IMR-90 (cell line): ENCODE measurements around the gene MYCT1. TPM values are rescaled to one million over a fixed set of nuclear protein-coding genes. Genes with fewer than 3 reads are reported as not detected.

Source experiments
- ATAC-seq: fragments of 200-7000 bp; cut with Tn5 transposase; 2 replicates; pipeline ENCODE4 v1.9.1; 2020; ENCODE audit warnings: low read depth, mild to moderate bottlenecking, moderate library complexity
- BruUV-seq: library from RNA; stranded (reverse); fragments of 400-500 nt; replicated peaks from 2 replicates; lab custom pipeline; 2021; lab: Mats Ljungman, UMichigan
- CTCF ChIA-PET: fragments of 300-600 bp; formaldehyde crosslinking; extraction: SDS; loops from one replicate; lab custom pipeline; 2021; ENCODE audit warnings: antibody characterized with exemption; lab: Yijun Ruan, JAX
- POLR2A ChIA-PET: fragments of 300-600 bp; sonication (Branson Sonifier 250); formaldehyde crosslinking; loops from one replicate; lab custom pipeline; 2022; ENCODE audit warnings: antibody characterized with exemption; ENCODE audit not compliant: unreplicated experiment; lab: Charles Lee
- DNase-seq: peaks from one replicate; pipeline ENCODE4 v3.0.0; 2013
- H2AFZ ChIP-seq: replicated peaks from 2 replicates; pipeline ENCODE3; 2013; ENCODE audit warnings: low read length, mild to moderate bottlenecking; ENCODE audit not compliant: poor library complexity
- H2AK5ac ChIP-seq: 2 replicates; pipeline ENCODE4 v1.6.1; 2013; ENCODE audit warnings: low read depth, low read length, inconsistent platforms
- H2AK9ac ChIP-seq: replicated peaks from 2 replicates; pipeline ENCODE3; 2013; ENCODE audit warnings: mild to moderate bottlenecking, low read depth, low read length, moderate library complexity; ENCODE audit not compliant: poor library complexity
- H2BK120ac ChIP-seq: 2 replicates; pipeline ENCODE4 v1.6.1; 2013; ENCODE audit warnings: low read depth, low read length, inconsistent platforms
- H2BK15ac ChIP-seq: 3 replicates; pipeline ENCODE4 v1.6.1; 2013; ENCODE audit warnings: low read depth, low read length, inconsistent platforms
- H2BK20ac ChIP-seq: 2 replicates; pipeline ENCODE4 v1.6.1; 2013; ENCODE audit warnings: low read depth, mild to moderate bottlenecking, inconsistent platforms, low read length, moderate library complexity
- H2BK5ac ChIP-seq: 2 replicates; pipeline ENCODE4 v1.6.1; 2013; ENCODE audit warnings: mild to moderate bottlenecking, low read depth, low read length, inconsistent platforms; ENCODE audit not compliant: poor library complexity, severe bottlenecking
- H3K14ac ChIP-seq: replicated peaks from 2 replicates; pipeline ENCODE4 v1.6.1; 2013; ENCODE audit warnings: low read depth, low read length, inconsistent platforms
- H3K18ac ChIP-seq: 2 replicates; pipeline ENCODE4 v1.6.1; 2013; ENCODE audit warnings: low read depth, low read length, control low read depth
- H3K23ac ChIP-seq: 2 replicates; pipeline ENCODE4 v1.6.1; 2013; ENCODE audit warnings: low read depth, low read length, inconsistent platforms
- H3K27ac ChIP-seq: 2 replicates; pipeline ENCODE4 v1.5.1; 2013; ENCODE audit warnings: mild to moderate bottlenecking, control low read depth, low read length; ENCODE audit not compliant: insufficient read depth
- H3K27me3 ChIP-seq: 2 replicates; pipeline ENCODE4 v1.6.1; 2013; ENCODE audit warnings: low read length; ENCODE audit not compliant: control insufficient read depth, insufficient read depth
- H3K36me3 ChIP-seq: 2 replicates; pipeline ENCODE4 v1.6.1; 2013; ENCODE audit warnings: low read length, mixed read lengths; ENCODE audit not compliant: control insufficient read depth, insufficient read depth
- H3K4ac ChIP-seq: 2 replicates; pipeline ENCODE4 v1.6.1; 2013; ENCODE audit warnings: low read depth, low read length, inconsistent platforms
- H3K4me1 ChIP-seq: 2 replicates; pipeline ENCODE4 v1.6.1; 2013; ENCODE audit warnings: low read length, mixed read lengths; ENCODE audit not compliant: control insufficient read depth, insufficient read depth
- H3K4me2 ChIP-seq: 2 replicates; pipeline ENCODE4 v1.6.1; 2013; ENCODE audit warnings: low read depth, mild to moderate bottlenecking, control low read depth, low read length, moderate library complexity
- H3K4me3 ChIP-seq: 2 replicates; pipeline ENCODE4 v1.5.1; 2013; ENCODE audit warnings: low read depth, mild to moderate bottlenecking, control low read depth, low read length, moderate library complexity; ENCODE audit not compliant: insufficient read depth
- H3K56ac ChIP-seq: 2 replicates; pipeline ENCODE4 v1.6.1; 2013; ENCODE audit warnings: low read length, inconsistent platforms; ENCODE audit not compliant: insufficient read depth; ENCODE audit errors: extremely low read depth
- H3K79me1 ChIP-seq, 2 experiments: 2 replicates each; pipeline ENCODE4 v1.6.1; 2013; ENCODE audit warnings: low read length in 2 of 2, inconsistent platforms in 1 of 2, low read depth in 1 of 2
- H3K9ac ChIP-seq: 2 replicates; pipeline ENCODE4 v1.6.1; 2013; ENCODE audit warnings: low read depth, low read length, control low read depth
- H3K9me1 ChIP-seq: 2 replicates; pipeline ENCODE4 v1.6.1; 2013; ENCODE audit warnings: low read length, inconsistent platforms; ENCODE audit not compliant: insufficient read depth
- H3K9me3 ChIP-seq: 2 replicates; pipeline ENCODE4 v1.6.1; 2013; ENCODE audit warnings: low read length; ENCODE audit not compliant: control insufficient read depth, insufficient read depth
- H4K20me1 ChIP-seq: 2 replicates; pipeline ENCODE4 v1.6.1; 2013; ENCODE audit warnings: low read length, inconsistent platforms; ENCODE audit not compliant: insufficient read depth
- H4K5ac ChIP-seq: 2 replicates; pipeline ENCODE4 v1.6.1; 2013; ENCODE audit warnings: mild to moderate bottlenecking, low read depth, low read length, control low read depth
- H4K8ac ChIP-seq, 2 experiments: 2 replicates each; pipeline ENCODE4 v1.6.1; 2013; ENCODE audit warnings: low read depth in 2 of 2, low read length in 2 of 2, control low read depth in 1 of 2, inconsistent platforms in 1 of 2
- H4K91ac ChIP-seq: 2 replicates; pipeline ENCODE4 v1.6.1; 2013; ENCODE audit warnings: low read depth, low read length, inconsistent platforms; ENCODE audit not compliant: insufficient read depth
- BHLHE40 ChIP-seq: fragments of 150-350 bp; IDR thresholded peaks from 2 replicates; pipeline ENCODE4 v1.6.1; 2016; ENCODE audit warnings: mild to moderate bottlenecking, low read depth, low read length
- CEBPB ChIP-seq: IDR thresholded peaks from 2 replicates; pipeline ENCODE4 v1.6.1; 2012; ENCODE audit warnings: low read depth, low read length, improper control_type of control experiment
- CHD1 ChIP-seq: IDR thresholded peaks from 2 replicates; pipeline ENCODE4 v1.6.1; 2012; ENCODE audit warnings: low read depth, low read length, improper control_type of control experiment
- FOS ChIP-seq: fragments of 150-350 bp; IDR thresholded peaks from 2 replicates; pipeline ENCODE4 v1.6.1; 2016; ENCODE audit warnings: low read depth, low read length
- MAFK ChIP-seq: IDR thresholded peaks from 2 replicates; pipeline ENCODE4 v1.6.1; 2012; ENCODE audit warnings: low read depth, low read length, improper control_type of control experiment
- MAZ ChIP-seq: IDR thresholded peaks from 2 replicates; pipeline ENCODE4 v1.6.1; 2012; ENCODE audit warnings: low read depth, mild to moderate bottlenecking, low read length, improper control_type of control experiment, moderate library complexity, borderline replicate concordance
- MXI1 ChIP-seq: IDR thresholded peaks from 2 replicates; pipeline ENCODE4 v1.6.1; 2012; ENCODE audit warnings: low read depth, mild to moderate bottlenecking, low read length, moderate library complexity, borderline replicate concordance
- NFE2L2 ChIP-seq: fragments of 150-350 bp; IDR thresholded peaks from 2 replicates; pipeline ENCODE4 v1.6.1; 2016; ENCODE audit warnings: low read depth, mild to moderate bottlenecking, low read length
- POLR2A ChIP-seq: IDR thresholded peaks from 2 replicates; pipeline ENCODE4 v1.6.1; 2012; ENCODE audit warnings: mild to moderate bottlenecking, low read depth, low read length
- RAD21 ChIP-seq: IDR thresholded peaks from 2 replicates; pipeline ENCODE4 v1.6.1; 2012; ENCODE audit warnings: low read length, improper control_type of control experiment
- RCOR1 ChIP-seq: IDR thresholded peaks from 2 replicates; pipeline ENCODE4 v1.6.1; 2012; ENCODE audit warnings: mild to moderate bottlenecking, low read length, improper control_type of control experiment; ENCODE audit not compliant: insufficient replicate concordance
- RFX5 ChIP-seq: IDR thresholded peaks from 2 replicates; pipeline ENCODE4 v1.8.0; 2012; ENCODE audit warnings: low read depth, mild to moderate bottlenecking, low read length, moderate library complexity
- SMC3 ChIP-seq: fragments of 150-350 bp; IDR thresholded peaks from 2 replicates; pipeline ENCODE4 v1.6.1; 2016; ENCODE audit warnings: low read depth, mild to moderate bottlenecking, antibody characterized with exemption, low read length, moderate library complexity
- WGBS, 2 experiments: methylation state at CpG; one replicate each; pipeline versions ENCODE4 v1.1.5 to v1.1.7; 2013; ENCODE audit warnings: missing lambda C conversion rate in 2 of 2; ENCODE audit not compliant: insufficient read length in 1 of 2; ENCODE audit errors: extremely low coverage in 2 of 2; 5-methylcytosine and 5-hydroxymethylcytosine counted together
- dilution Hi-C: fragments of 300-500 bp; cut with HindIII; formaldehyde crosslinking; loops from one replicate; pipeline ENCODE4 v1.14.3; 2018; ENCODE audit warnings: low sequenced_read_pairs; ENCODE audit not compliant: unreplicated experiment
- in situ Hi-C: fragments of 300-500 bp; cut with MboI; formaldehyde crosslinking; loops from 3 replicates; pipeline ENCODE4 v1.14.3; 2019; ENCODE audit warnings: low sequenced_read_pairs, inconsistent platforms, mixed read lengths
- intact Hi-C: fragments of 100-400 bp; cut with micrococcal nuclease; formaldehyde crosslinking; loops from 2 replicates; pipeline ENCODE4 v1.10.0; 2022
- polyA plus RNA-seq, 3 experiments: library from polyadenylated mRNA; depleted of rRNA; stranded (reverse); fragments of >200 nt; gene quantifications; 2 replicates each; pipeline ENCODE4 v1.2.3, GENCODE V29; 2012; ENCODE audit warnings: low replicate concordance in 1 of 3
- total RNA-seq: library from RNA; depleted of rRNA; stranded (reverse); fragments of >200 nt; gene quantifications from 2 replicates; pipeline ENCODE4 v1.2.3, GENCODE V29; 2012
- TF ChIP-seq, protein P1 (sequence below): fragments of 150-350 bp; IDR thresholded peaks from 2 replicates; pipeline ENCODE4 v1.6.1; 2017; ENCODE audit warnings: mild to moderate bottlenecking, antibody characterized with exemption, low read length, low read depth
- TF ChIP-seq, protein P2 (sequence below): conservative IDR thresholded peaks from 2 replicates; pipeline ENCODE4 v1.5.1; 2012; ENCODE audit warnings: mild to moderate bottlenecking, low read depth, low read length, improper control_type of control experiment
- TF ChIP-seq, protein P3 (sequence below): fragments of 150-350 bp; IDR thresholded peaks from 2 replicates; pipeline ENCODE4 v1.6.1; 2016; ENCODE audit warnings: low read depth, mild to moderate bottlenecking, low read length, moderate library complexity, borderline replicate concordance

MYCT1 gene
- total and polyA plus RNA-seq, 2 of the 4 experiments (the other 2 are of a cell fraction), result 0.89 to 0.90 TPM

DNA sequence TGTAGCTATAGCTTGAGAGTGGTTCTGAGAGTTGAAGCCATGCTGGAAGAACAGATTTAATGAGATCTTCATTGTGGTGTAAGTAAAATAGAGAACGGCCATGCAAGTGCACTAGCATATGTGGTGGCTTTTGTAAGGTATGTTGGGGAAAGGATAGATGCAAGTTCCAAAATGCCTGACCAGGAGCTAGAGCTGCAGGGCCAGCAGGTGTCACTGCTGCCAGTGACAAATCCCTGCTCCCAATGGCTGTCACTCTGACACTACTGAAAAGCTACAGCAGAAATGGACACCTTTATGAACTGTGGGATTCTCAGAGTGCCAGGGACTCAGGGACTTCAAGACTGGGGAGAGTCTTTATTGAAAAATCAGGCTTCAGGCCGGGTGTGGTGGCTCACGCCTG lies 29.8 kb downstream of the MYCT1 start:
- no peak overlapping the region for H3K9ac ChIP-seq
- H2BK15ac ChIP-seq, result no peak overlapping the region
- no peak for DNase-seq
- no peak overlapping the region for H3K14ac ChIP-seq
- H3K18ac ChIP-seq, result no peak overlapping the region
- no peaks in the 10 kb centered on the region for H3K27me3 ChIP-seq
- ChIA-PET POLR2A (no interaction called here), CTCF (no interaction called here)
- H4K91ac ChIP-seq, result no peak overlapping the region
- no peaks in the 10 kb centered on the region for H3K36me3 ChIP-seq
- dilution Hi-C loops, result no loop called here
- H3K4me1 ChIP-seq, result peaks cover 1% of the 10 kb centered on the region; the same call in 1 of the 2 replicates
- H2AK5ac ChIP-seq, result no peak overlapping the region
- H4K5ac ChIP-seq, result no peak overlapping the region
- 64% methylated on average over 1 of the region's 3 CpGs; no CpG with 5 or more reads in 1 of the 2 experiments for WGBS, 2 experiments
- no TSS peak for BruUV-seq
- H2BK5ac ChIP-seq, result no peak overlapping the region
- H3K9me1 ChIP-seq, result no peaks in the 10 kb centered on the region
- no peak overlapping the region for H2AK9ac ChIP-seq
- H3K56ac ChIP-seq, result no peak overlapping the region
- H3K23ac ChIP-seq, result no peak overlapping the region
- H2AFZ ChIP-seq, result no peak overlapping the region
- no peak overlapping the region for H2BK20ac ChIP-seq
- H3K4me3 ChIP-seq, result no peak overlapping the region
- H2BK120ac ChIP-seq, result no peak overlapping the region
- no peak overlapping the region for H3K4me2 ChIP-seq
- no peak overlapping the region for H3K4ac ChIP-seq
- H3K27ac ChIP-seq, result no peak overlapping the region
- in situ Hi-C loops, result no loop called here
- ATAC-seq, result no peak
- TF ChIP-seq RCOR1 (no peak), CHD1 (no peak), POLR2A (no peak), RAD21 (no peak), NFE2L2 (no peak), MAZ (no peak), CEBPB (no peak), MAFK (no peak), FOS (no peak), BHLHE40 (no peak), RFX5 (no peak), MXI1 (no peak), SMC3 (no peak)
- TF ChIP-seq, protein P1, sequence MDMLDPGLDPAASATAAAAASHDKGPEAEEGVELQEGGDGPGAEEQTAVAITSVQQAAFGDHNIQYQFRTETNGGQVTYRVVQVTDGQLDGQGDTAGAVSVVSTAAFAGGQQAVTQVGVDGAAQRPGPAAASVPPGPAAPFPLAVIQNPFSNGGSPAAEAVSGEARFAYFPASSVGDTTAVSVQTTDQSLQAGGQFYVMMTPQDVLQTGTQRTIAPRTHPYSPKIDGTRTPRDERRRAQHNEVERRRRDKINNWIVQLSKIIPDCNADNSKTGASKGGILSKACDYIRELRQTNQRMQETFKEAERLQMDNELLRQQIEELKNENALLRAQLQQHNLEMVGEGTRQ, result no peak
- TF ChIP-seq, protein P2, sequence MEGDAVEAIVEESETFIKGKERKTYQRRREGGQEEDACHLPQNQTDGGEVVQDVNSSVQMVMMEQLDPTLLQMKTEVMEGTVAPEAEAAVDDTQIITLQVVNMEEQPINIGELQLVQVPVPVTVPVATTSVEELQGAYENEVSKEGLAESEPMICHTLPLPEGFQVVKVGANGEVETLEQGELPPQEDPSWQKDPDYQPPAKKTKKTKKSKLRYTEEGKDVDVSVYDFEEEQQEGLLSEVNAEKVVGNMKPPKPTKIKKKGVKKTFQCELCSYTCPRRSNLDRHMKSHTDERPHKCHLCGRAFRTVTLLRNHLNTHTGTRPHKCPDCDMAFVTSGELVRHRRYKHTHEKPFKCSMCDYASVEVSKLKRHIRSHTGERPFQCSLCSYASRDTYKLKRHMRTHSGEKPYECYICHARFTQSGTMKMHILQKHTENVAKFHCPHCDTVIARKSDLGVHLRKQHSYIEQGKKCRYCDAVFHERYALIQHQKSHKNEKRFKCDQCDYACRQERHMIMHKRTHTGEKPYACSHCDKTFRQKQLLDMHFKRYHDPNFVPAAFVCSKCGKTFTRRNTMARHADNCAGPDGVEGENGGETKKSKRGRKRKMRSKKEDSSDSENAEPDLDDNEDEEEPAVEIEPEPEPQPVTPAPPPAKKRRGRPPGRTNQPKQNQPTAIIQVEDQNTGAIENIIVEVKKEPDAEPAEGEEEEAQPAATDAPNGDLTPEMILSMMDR, result no peak
- TF ChIP-seq, protein P3, sequence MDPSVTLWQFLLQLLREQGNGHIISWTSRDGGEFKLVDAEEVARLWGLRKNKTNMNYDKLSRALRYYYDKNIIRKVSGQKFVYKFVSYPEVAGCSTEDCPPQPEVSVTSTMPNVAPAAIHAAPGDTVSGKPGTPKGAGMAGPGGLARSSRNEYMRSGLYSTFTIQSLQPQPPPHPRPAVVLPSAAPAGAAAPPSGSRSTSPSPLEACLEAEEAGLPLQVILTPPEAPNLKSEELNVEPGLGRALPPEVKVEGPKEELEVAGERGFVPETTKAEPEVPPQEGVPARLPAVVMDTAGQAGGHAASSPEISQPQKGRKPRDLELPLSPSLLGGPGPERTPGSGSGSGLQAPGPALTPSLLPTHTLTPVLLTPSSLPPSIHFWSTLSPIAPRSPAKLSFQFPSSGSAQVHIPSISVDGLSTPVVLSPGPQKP, result no peak
- no peaks in the 10 kb centered on the region for H4K20me1 ChIP-seq
- intact Hi-C loops, result no loop called here
- no peak overlapping the region for H4K8ac ChIP-seq
- no peaks in the 10 kb centered on the region; the same call in 1 of the 2 replicates for H3K9me3 ChIP-seq
- H3K79me1 ChIP-seq, result no peaks in the 10 kb centered on the region
